ENCODE data around the gene ANP32E.

DNA sequence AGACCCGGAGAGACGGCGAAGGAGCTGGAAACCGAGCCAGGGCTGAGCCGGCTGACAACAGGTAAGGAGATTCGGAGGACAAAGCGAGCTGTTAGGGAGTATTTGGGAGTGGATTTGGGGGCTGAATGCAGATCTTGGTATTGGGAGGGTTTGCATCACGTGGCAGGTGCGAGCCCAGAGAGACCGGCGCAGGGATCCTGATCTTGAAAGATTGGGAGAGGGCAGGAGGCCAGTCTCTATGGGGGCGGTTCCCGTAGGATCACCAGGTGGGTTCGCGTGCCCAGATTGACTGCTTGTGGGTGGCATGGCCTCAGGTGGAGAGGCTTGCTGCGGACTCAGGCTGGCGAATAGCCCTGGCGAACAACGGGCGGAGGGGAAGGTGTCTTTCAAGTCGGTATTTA, 46.6 kb upstream of the ANP32E start:
- no peak for TF ChIP-seq PPARA (CRISPR knock-in tag; IDR thresholded peaks at IDR 0.05; ENCODE audit: borderline replicate concordance)
- no peak for TF ChIP-seq OSR1 (CRISPR knock-in tag; IDR thresholded peaks at IDR 0.05)
- no peak for TF ChIP-seq TCF4 (CRISPR knock-in tag; IDR thresholded peaks at IDR 0.05; ENCODE audit: borderline replicate concordance)
- TF ChIP-seq BACH2 (CRISPR knock-in tag; IDR thresholded peaks at IDR 0.05; ENCODE audit: borderline replicate concordance) = no peak
- no peak for TF ChIP-seq ZNF565 (CRISPR knock-in tag; conservative IDR thresholded peaks at IDR 0.05; ENCODE audit: low read depth)
- TF ChIP-seq SNAI2 (CRISPR knock-in tag; IDR thresholded peaks at IDR 0.05) = no peak
- no peak for TF ChIP-seq ARNTL (CRISPR knock-in tag; IDR thresholded peaks at IDR 0.05; ENCODE audit: borderline replicate concordance, low read depth)
- no peak for TF ChIP-seq CREB5 (CRISPR knock-in tag; IDR thresholded peaks at IDR 0.05; ENCODE audit: low read depth)

All from SK-N-SH treated with all-trans-retinoic acid at 6 μM for 48 hours (cell line).